HL-60 (cell line): ENCODE data around the gene RFX1.

ENCODE experiments used
- DNase-seq, 2 experiments: peaks; one replicate each; pipeline ENCODE4 v3.0.0-alpha.2; 2010 to 2020; ENCODE audit warnings: low read depth in 1 of 2, low spot score in 1 of 2
- H3K27ac ChIP-seq: fragments of 250-450 bp; sonication (Bioruptor Pico); replicated peaks from 2 replicates; pipeline ENCODE4 v1.5.1; 2020; ENCODE audit warnings: mild to moderate bottlenecking, moderate library complexity
- H3K27me3 ChIP-seq: fragments of 250-450 bp; sonication (Bioruptor Pico); 2 replicates; pipeline ENCODE4 v1.5.1; 2021; ENCODE audit warnings: mild to moderate bottlenecking, moderate library complexity; ENCODE audit not compliant: insufficient read depth, poor library complexity, severe bottlenecking
- H3K4me3 ChIP-seq: replicated peaks from 2 replicates; pipeline ENCODE4 v1.5.1; 2011; ENCODE audit warnings: mild to moderate bottlenecking, control low read depth, low read length; ENCODE audit not compliant: insufficient read depth
- GABPA ChIP-seq: IDR thresholded peaks from 2 replicates; pipeline ENCODE4 v1.6.1; 2012; ENCODE audit warnings: low read depth
- POLR2AphosphoS5 ChIP-seq: IDR thresholded peaks from 2 replicates; pipeline ENCODE4 v1.6.1; 2012; ENCODE audit warnings: low read depth
- SPI1 ChIP-seq: IDR thresholded peaks from 2 replicates; pipeline ENCODE4 v1.6.1; 2012; ENCODE audit warnings: low read depth, mild to moderate bottlenecking, borderline replicate concordance
- TF ChIP-seq, protein P1 (sequence below): IDR thresholded peaks from one replicate; pipeline ENCODE4 v1.5.1; 2011; ENCODE audit warnings: low read length, control low read depth, inconsistent platforms; ENCODE audit not compliant: insufficient read depth
- TF ChIP-seq, protein P2 (sequence below): IDR thresholded peaks from 2 replicates; pipeline ENCODE4 v1.6.1; 2012; ENCODE audit warnings: low read depth; ENCODE audit not compliant: insufficient replicate concordance

Gene RFX1

DNA sequence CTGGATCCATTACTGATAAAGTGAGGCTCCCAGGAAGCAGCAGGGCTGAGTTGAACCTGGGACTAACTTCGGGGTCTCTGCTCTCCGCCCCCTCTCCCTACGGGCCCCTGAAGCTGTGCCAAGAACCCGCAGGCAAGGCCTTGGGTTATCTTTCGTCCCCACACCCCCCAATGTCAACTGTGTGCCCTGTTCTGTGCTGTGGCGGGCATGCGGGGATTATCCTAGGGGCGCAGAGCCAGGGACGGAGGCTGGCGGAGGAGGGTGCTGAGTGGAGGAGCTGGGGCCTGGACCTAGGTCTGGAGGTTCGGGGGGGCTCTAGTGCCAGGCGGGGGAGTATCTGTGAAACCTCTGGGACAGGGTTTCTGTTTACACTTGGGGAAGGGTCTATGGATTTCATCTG is 26.4 kb downstream of the RFX1 start:
- Histone ChIP-seq H3K4me3 (no peak overlapping the region), H3K27ac (no peak overlapping the region), H3K27me3 (no peaks in the 10 kb centered on the region)
- TF ChIP-seq, protein P1, sequence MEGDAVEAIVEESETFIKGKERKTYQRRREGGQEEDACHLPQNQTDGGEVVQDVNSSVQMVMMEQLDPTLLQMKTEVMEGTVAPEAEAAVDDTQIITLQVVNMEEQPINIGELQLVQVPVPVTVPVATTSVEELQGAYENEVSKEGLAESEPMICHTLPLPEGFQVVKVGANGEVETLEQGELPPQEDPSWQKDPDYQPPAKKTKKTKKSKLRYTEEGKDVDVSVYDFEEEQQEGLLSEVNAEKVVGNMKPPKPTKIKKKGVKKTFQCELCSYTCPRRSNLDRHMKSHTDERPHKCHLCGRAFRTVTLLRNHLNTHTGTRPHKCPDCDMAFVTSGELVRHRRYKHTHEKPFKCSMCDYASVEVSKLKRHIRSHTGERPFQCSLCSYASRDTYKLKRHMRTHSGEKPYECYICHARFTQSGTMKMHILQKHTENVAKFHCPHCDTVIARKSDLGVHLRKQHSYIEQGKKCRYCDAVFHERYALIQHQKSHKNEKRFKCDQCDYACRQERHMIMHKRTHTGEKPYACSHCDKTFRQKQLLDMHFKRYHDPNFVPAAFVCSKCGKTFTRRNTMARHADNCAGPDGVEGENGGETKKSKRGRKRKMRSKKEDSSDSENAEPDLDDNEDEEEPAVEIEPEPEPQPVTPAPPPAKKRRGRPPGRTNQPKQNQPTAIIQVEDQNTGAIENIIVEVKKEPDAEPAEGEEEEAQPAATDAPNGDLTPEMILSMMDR = no peak
- TF ChIP-seq POLR2AphosphoS5 = no peak
- TF ChIP-seq GABPA = no peak
- TF ChIP-seq, protein P2, sequence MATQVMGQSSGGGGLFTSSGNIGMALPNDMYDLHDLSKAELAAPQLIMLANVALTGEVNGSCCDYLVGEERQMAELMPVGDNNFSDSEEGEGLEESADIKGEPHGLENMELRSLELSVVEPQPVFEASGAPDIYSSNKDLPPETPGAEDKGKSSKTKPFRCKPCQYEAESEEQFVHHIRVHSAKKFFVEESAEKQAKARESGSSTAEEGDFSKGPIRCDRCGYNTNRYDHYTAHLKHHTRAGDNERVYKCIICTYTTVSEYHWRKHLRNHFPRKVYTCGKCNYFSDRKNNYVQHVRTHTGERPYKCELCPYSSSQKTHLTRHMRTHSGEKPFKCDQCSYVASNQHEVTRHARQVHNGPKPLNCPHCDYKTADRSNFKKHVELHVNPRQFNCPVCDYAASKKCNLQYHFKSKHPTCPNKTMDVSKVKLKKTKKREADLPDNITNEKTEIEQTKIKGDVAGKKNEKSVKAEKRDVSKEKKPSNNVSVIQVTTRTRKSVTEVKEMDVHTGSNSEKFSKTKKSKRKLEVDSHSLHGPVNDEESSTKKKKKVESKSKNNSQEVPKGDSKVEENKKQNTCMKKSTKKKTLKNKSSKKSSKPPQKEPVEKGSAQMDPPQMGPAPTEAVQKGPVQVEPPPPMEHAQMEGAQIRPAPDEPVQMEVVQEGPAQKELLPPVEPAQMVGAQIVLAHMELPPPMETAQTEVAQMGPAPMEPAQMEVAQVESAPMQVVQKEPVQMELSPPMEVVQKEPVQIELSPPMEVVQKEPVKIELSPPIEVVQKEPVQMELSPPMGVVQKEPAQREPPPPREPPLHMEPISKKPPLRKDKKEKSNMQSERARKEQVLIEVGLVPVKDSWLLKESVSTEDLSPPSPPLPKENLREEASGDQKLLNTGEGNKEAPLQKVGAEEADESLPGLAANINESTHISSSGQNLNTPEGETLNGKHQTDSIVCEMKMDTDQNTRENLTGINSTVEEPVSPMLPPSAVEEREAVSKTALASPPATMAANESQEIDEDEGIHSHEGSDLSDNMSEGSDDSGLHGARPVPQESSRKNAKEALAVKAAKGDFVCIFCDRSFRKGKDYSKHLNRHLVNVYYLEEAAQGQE = no peak
- no peak for TF ChIP-seq SPI1
- no peak for DNase-seq

- Histone ChIP-seq H3K4me3 (no peak overlapping the region), H3K27ac (no peak overlapping the region), H3K27me3 (no peaks in the 10 kb centered on the region)
- no peak for DNase-seq
- TF ChIP-seq, protein P1 = no peak
- no peak for TF ChIP-seq SPI1
- TF ChIP-seq GABPA = no peak
- no peak for TF ChIP-seq POLR2AphosphoS5
- TF ChIP-seq, protein P2 = no peak
Observed at GRCh38 chr19:13979244-13979615, 26.9 kb downstream of the RFX1 start.

- TF ChIP-seq POLR2AphosphoS5 (no peak), SPI1 (no peak), GABPA (no peak)
- TF ChIP-seq, protein P2 = no peak
- TF ChIP-seq, protein P1 = no peak
- Histone ChIP-seq H3K4me3 (no peak overlapping the region), H3K27ac (no peak overlapping the region), H3K27me3 (no peaks in the 10 kb centered on the region)
- DNase-seq = no peak
Observed at GRCh38 chr19:13978351-13979243, 27.5 kb downstream of the RFX1 start.
